ENCODE measurements around the gene HRNR. TPM values are rescaled to one million over a fixed set of nuclear protein-coding genes. Genes with fewer than 3 reads are reported as not detected.

HRNR gene
- total and polyA plus RNA-seq, 4 donors: 0.04 TPM; not detected in 3

Other genes starting within 250 kb of the HRNR start
- 10 to 100 TPM in 1 of 2 donors, 1 to 10 TPM in 1; 7.0 to 23.1 TPM for gene S100A10, start 230.3 kb downstream of the HRNR start, total RNA-seq
- gene S100A10, start 230.3 kb downstream of the HRNR start, polyA plus RNA-seq: 10 to 100 TPM; 47.8 to 99.5 TPM
- 10 to 100 TPM in 1 of 2 donors, 1 to 10 TPM in 1; 9.9 to 10.3 TPM for gene S100A11, start 187.2 kb downstream of the HRNR start, total RNA-seq
- gene S100A11, start 187.2 kb downstream of the HRNR start, polyA plus RNA-seq: 10 to 100 TPM; 51.6 to 76.1 TPM
- not detected for gene TCHHL1, start 135.1 kb downstream of the HRNR start, total RNA-seq
- not detected for gene TCHHL1, start 135.1 kb downstream of the HRNR start, polyA plus RNA-seq
- gene TCHH, start 108.7 kb downstream of the HRNR start, total RNA-seq: under 1 TPM; 0.05 to 0.33 TPM
- under 1 TPM; 0.07 to 0.09 TPM for gene TCHH, start 108.7 kb downstream of the HRNR start, polyA plus RNA-seq
- gene RPTN, start 65.0 kb downstream of the HRNR start, total RNA-seq: not detected
- not detected for gene RPTN, start 65.0 kb downstream of the HRNR start, polyA plus RNA-seq
- gene FLG, start 101.0 kb upstream of the HRNR start, total RNA-seq: under 1 TPM in 1 of 2 donors, not detected in 1; under 0.01 TPM
- gene FLG, start 101.0 kb upstream of the HRNR start, polyA plus RNA-seq: under 1 TPM; under 0.01 to 0.06 TPM
- not detected for gene FLG2, start 135.8 kb upstream of the HRNR start, total RNA-seq
- gene FLG2, start 135.8 kb upstream of the HRNR start, polyA plus RNA-seq: not detected
- under 1 TPM in 1 of 2 donors, not detected in 1; 0.05 TPM for gene CRNN, start 190.1 kb upstream of the HRNR start, total RNA-seq
- gene CRNN, start 190.1 kb upstream of the HRNR start, polyA plus RNA-seq: under 1 TPM in 1 of 2 donors, not detected in 1; 0.22 TPM

Data from liver (tissue), 4 donors.